K562 (cell line): Measurements from ENCODE around the gene ITLN1. TPM values are rescaled to one million over a fixed set of nuclear protein-coding genes. Genes with fewer than 3 reads are reported as not detected.

Source experiments
- ATAC-seq: fragments of 200-7000 bp; cut with Tn5 transposase; 3 replicates; pipeline ENCODE4 v1.9.1; 2020; ENCODE audit warnings: moderate library complexity
- BruUV-seq: library from RNA; stranded (reverse); fragments of 400-500 nt; replicated peaks from 2 replicates; lab custom pipeline; 2021; lab: Mats Ljungman, UMichigan
- CTCF ChIA-PET: fragments of 300-600 bp; formaldehyde crosslinking; extraction: SDS; loops from one replicate; lab custom pipeline; 2021; ENCODE audit warnings: low intra/inter-chr PET ratio; lab: Yijun Ruan, JAX
- POLR2A ChIA-PET: fragments of 300-600, 350-650 bp; sonication (Branson Sonifier 250); formaldehyde crosslinking; extraction: SDS; loops from one replicate; lab custom pipeline; 2021; ENCODE audit warnings: antibody characterized with exemption, inconsistent platforms; lab: Yijun Ruan, JAX
- DNase-seq, 4 experiments: peaks; one replicate each; pipeline versions ENCODE4 v3.0.0 to v3.0.0-alpha.2; 2011 to 2018; ENCODE audit warnings: low spot score in 3 of 4, mixed read lengths in 3 of 4; ENCODE audit errors: extremely low read depth in 1 of 4
- FAIRE-seq: peaks from 2 replicates; lab custom pipeline; 2011; peaks lifted over from hg19 to GRCh38; lab: Jason Lieb, UNC
- H2AFZ ChIP-seq: 2 replicates; pipeline ENCODE4 v1.6.0; 2011; ENCODE audit warnings: low read depth, low read length, control low read depth, inconsistent platforms
- H3K27ac ChIP-seq: fragments of 200-600 bp; 3 replicates; pipeline ENCODE4 v1.8.0; 2011; ENCODE audit warnings: low read depth, mild to moderate bottlenecking, control low read depth, inconsistent platforms, low read length, moderate library complexity, mixed read lengths; ENCODE audit errors: extremely low read depth
- H3K27me3 ChIP-seq, 2 experiments: fragments of 300-600 bp in 1 of 2; 2 replicates in 1 of 2; 3 replicates in 1 of 2; pipeline versions ENCODE4 v1.6.0 to v1.8.0; 2011; ENCODE audit warnings: inconsistent platforms in 2 of 2, low read length in 2 of 2, mild to moderate bottlenecking in 1 of 2, mixed read lengths in 1 of 2, moderate library complexity in 1 of 2; ENCODE audit not compliant: control insufficient read depth in 2 of 2, insufficient read depth in 2 of 2
- H3K36me3 ChIP-seq: fragments of 300-600 bp; 3 replicates; pipeline ENCODE4 v1.8.0; 2011; ENCODE audit warnings: mild to moderate bottlenecking, low read length, inconsistent platforms; ENCODE audit not compliant: control insufficient read depth, insufficient read depth
- H3K4me1 ChIP-seq, 2 experiments: fragments of 200-600 bp in 1 of 2; replicated peaks in 1 of 2; 2 replicates in 1 of 2; 3 replicates in 1 of 2; pipeline versions ENCODE4 v1.5.1 to v1.8.0; 2011; ENCODE audit warnings: inconsistent platforms in 2 of 2, low read length in 2 of 2, mild to moderate bottlenecking in 1 of 2, mixed read lengths in 1 of 2, moderate library complexity in 1 of 2; ENCODE audit not compliant: control insufficient read depth in 2 of 2, insufficient read depth in 2 of 2
- H3K4me2 ChIP-seq: 2 replicates; pipeline ENCODE4 v1.6.1; 2011; ENCODE audit warnings: low read length, control low read depth, inconsistent platforms, mixed read lengths; ENCODE audit not compliant: insufficient read depth
- H3K4me3 ChIP-seq: fragments of 200-600 bp; sonication (generic), shearing (Covaris generic); 2 replicates; pipeline ENCODE4 v1.5.1; 2016; ENCODE audit warnings: control low read depth, inconsistent platforms
- H3K79me2 ChIP-seq: fragments of 200-600 bp; 3 replicates; pipeline ENCODE4 v1.8.0; 2011; ENCODE audit warnings: low read length, inconsistent platforms; ENCODE audit not compliant: control insufficient read depth, insufficient read depth
- H3K9ac ChIP-seq, 2 experiments: 2 replicates each; pipeline versions ENCODE4 v1.6.0 to v1.6.1; 2011; ENCODE audit warnings: low read depth in 2 of 2, low read length in 2 of 2, control low read depth in 1 of 2, inconsistent platforms in 1 of 2, mild to moderate bottlenecking in 1 of 2, mixed read lengths in 1 of 2; ENCODE audit not compliant: insufficient read depth in 1 of 2
- H3K9me1 ChIP-seq: one replicate; pipeline ENCODE4 v1.6.0; 2011; ENCODE audit warnings: inconsistent platforms, mild to moderate bottlenecking, low read length, moderate library complexity; ENCODE audit not compliant: control insufficient read depth, insufficient read depth
- H3K9me3 ChIP-seq: replicated peaks from 2 replicates; pipeline ENCODE4 v1.5.1; 2011; ENCODE audit warnings: low read depth, low read length, inconsistent platforms; ENCODE audit not compliant: control insufficient read depth, insufficient read depth
- H4K20me1 ChIP-seq: replicated peaks from 2 replicates; pipeline ENCODE4 v1.6.1; 2011; ENCODE audit warnings: low read length, inconsistent platforms, mixed read lengths; ENCODE audit not compliant: control insufficient read depth, insufficient read depth
- CREB1 ChIP-seq, 2 experiments: sonication (generic) in 1 of 2; formaldehyde crosslinking in 1 of 2; IDR thresholded peaks; 2 replicates each; pipeline versions ENCODE4 v1.6.1 to v1.8.0; 2012 to 2022; ENCODE audit warnings: inconsistent platforms in 1 of 2, mild to moderate bottlenecking in 1 of 2, missing genetic modification reagents in 1 of 2, moderate library complexity in 1 of 2
- ZNF184 ChIP-seq: sonication (generic); formaldehyde crosslinking; IDR thresholded peaks from 2 replicates; pipeline ENCODE4 v1.5.0; 2020; ENCODE audit warnings: missing genetic modification reagents
- ZNF431 ChIP-seq: sonication (generic); formaldehyde crosslinking; IDR thresholded peaks from 2 replicates; pipeline ENCODE4 v1.8.0; 2022; ENCODE audit warnings: mild to moderate bottlenecking, missing genetic modification reagents
- ZNF444 ChIP-seq: fragments of 250-450 bp; sonication (Bioruptor Pico); IDR thresholded peaks from 2 replicates; pipeline ENCODE4 v1.4.0; 2020; ENCODE audit warnings: mild to moderate bottlenecking, moderate library complexity
- WGBS: fragments of 100-300 bp; shearing (Covaris generic); methylation state at CpG from one replicate; pipeline ENCODE4 v1.1.6; 2016; ENCODE audit warnings: low coverage, mixed read lengths; ENCODE audit not compliant: insufficient coverage; ENCODE audit errors: missing lambda C conversion rate; 5-methylcytosine and 5-hydroxymethylcytosine counted together
- in situ Hi-C: fragments of 300-500 bp; cut with MboI; formaldehyde crosslinking; loops from 4 replicates; pipeline ENCODE4 v1.15.0; 2018; ENCODE audit warnings: inconsistent platforms, mixed read lengths
- intact Hi-C: fragments of 100-400 bp; cut with micrococcal nuclease; formaldehyde crosslinking; loops from 2 replicates; pipeline ENCODE4 v1.14.2; 2022
- polyA plus RNA-seq, 8 experiments: library from polyadenylated mRNA; depleted of rRNA in 4 of 8; stranded (reverse) in 5 of 8; unstranded in 3 of 8; fragments of >200 nt; fragmentation: Nextera tagmentation in 2 of 8; fragmentation: Illumina TruSeq in 1 of 8; extraction: Ambion mirVana in 2 of 8; extraction: Trizol in 1 of 8; gene quantifications; 2 replicates each; pipeline versions ENCODE4 v1.2.1 to v1.2.3, GENCODE V29; 2011 to 2014; ENCODE audit warnings: inconsistent platforms in 1 of 8, missing spikeins in 1 of 8
- total RNA-seq, 7 experiments: library from RNA; depleted of rRNA in 6 of 7; stranded (reverse); fragments of >200 nt in 6 of 7; fragmentation: Illumina TruSeq in 2 of 7; extraction: Trizol in 2 of 7; gene quantifications; 2 replicates each; pipeline versions ENCODE4 v1.2.1 to v1.2.3, GENCODE V29; 2011 to 2021; ENCODE audit warnings: low replicate concordance in 1 of 7
- TF ChIP-seq, protein P1 (sequence below): fragments of 250-450 bp; sonication (Bioruptor Pico); IDR thresholded peaks from 2 replicates; pipeline ENCODE4 v1.9.0; 2021; ENCODE audit warnings: mild to moderate bottlenecking, inconsistent platforms
- TF ChIP-seq, protein P2 (sequence below), 3 experiments: IDR thresholded peaks in 2 of 3; conservative IDR thresholded peaks in 1 of 3; 2 replicates each; pipeline ENCODE4 v1.5.1; 2011 to 2012; ENCODE audit warnings: low read length in 3 of 3, mild to moderate bottlenecking in 3 of 3, control low read depth in 2 of 3, improper control_type of control experiment in 1 of 3, inconsistent platforms in 1 of 3, low read depth in 1 of 3, mixed read lengths in 1 of 3, moderate library complexity in 1 of 3; ENCODE audit not compliant: insufficient read depth in 2 of 3

The ITLN1 gene
- total and polyA plus RNA-seq, 9 of the 15 experiments (the other 6 are each of a cell fraction or from before 2014, with no cell fraction given): not detected

DNA sequence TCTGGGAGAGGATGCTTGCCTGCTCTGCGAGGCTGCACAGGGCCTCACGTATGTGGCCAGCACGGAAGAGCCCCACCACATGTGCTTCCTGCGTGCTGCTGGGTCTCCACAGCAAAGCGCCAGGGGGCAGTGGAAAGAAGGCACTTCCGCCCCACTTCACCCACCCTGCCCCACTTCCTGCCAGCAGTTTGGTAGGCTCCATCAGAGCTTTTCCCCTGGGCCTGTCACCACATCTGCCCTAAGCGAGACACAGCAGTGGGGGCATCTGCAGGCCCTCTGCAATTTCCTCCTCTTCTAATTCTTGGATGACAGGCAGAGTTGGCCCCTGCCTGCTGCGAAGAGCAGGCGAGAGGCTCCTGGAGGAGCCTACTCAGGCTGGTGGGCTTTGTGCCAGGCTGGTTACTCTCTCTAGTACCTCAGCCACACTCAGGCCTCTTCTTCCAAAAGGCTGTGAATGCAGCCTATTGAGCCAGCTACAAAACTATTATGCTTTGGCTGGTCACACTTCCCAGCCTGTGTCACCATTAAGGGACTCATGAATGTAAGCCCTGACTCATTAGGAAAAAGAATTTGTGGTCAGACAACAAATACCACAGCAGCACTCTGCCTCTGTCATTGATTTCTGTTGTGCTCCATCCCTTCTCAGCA lies 47.3 kb downstream of the ITLN1 start:
- DNase-seq: peak in 2 of 4 experiments; percentile 13 to 24
- 10% methylated on average over 9 of the region's 9 CpGs for WGBS
- no peak overlapping the region for H3K9ac ChIP-seq
- no peak overlapping the region for H3K4me2 ChIP-seq
- no TSS peak for BruUV-seq
- CTCF ChIA-PET: no interaction called here
- intact Hi-C loops: loop anchor here (5.0 to 10.0 kb wide), 2 partner anchors 260 to 337 kb away; partner anchors contain the start of genes B4GALT3 and KLHDC9
- no peaks in the 10 kb centered on the region for H3K36me3 ChIP-seq
- no peak overlapping the region for H2AFZ ChIP-seq
- no peak overlapping the region for H3K4me3 ChIP-seq
- in situ Hi-C loops: loop anchor here (5.0 to 25.0 kb wide), 2 partner anchors 115 to 250 kb away; partner anchors contain the start of genes ITLN2, KLHDC9 and NECTIN4
- peak; percentile 88 for ATAC-seq
- H3K4me1 ChIP-seq: 0 out of 5 replicates have a peak, but pooled peaks cover 0 to 3% of the 10 kb centered on the region in 2 experiments
- H3K27ac ChIP-seq: no peak overlapping the region
- POLR2A ChIA-PET: interaction anchor here (1.0 to 1.2 kb wide), 2 partner anchors 10 to 39 kb away, joined by 3 to 6 read pairs; no protein-coding TSS in a partner anchor
- H3K27me3 ChIP-seq: peaks cover 2 to 25% of the 10 kb centered on the region in 2 experiments; a peak in 2 of 5 replicates
- no peaks in the 10 kb centered on the region for H3K9me1 ChIP-seq
- H3K79me2 ChIP-seq: no peaks in the 10 kb centered on the region
- no peak for FAIRE-seq
- H4K20me1 ChIP-seq: no peaks in the 10 kb centered on the region
- no peaks in the 10 kb centered on the region for H3K9me3 ChIP-seq
- TF ChIP-seq, protein P1, sequence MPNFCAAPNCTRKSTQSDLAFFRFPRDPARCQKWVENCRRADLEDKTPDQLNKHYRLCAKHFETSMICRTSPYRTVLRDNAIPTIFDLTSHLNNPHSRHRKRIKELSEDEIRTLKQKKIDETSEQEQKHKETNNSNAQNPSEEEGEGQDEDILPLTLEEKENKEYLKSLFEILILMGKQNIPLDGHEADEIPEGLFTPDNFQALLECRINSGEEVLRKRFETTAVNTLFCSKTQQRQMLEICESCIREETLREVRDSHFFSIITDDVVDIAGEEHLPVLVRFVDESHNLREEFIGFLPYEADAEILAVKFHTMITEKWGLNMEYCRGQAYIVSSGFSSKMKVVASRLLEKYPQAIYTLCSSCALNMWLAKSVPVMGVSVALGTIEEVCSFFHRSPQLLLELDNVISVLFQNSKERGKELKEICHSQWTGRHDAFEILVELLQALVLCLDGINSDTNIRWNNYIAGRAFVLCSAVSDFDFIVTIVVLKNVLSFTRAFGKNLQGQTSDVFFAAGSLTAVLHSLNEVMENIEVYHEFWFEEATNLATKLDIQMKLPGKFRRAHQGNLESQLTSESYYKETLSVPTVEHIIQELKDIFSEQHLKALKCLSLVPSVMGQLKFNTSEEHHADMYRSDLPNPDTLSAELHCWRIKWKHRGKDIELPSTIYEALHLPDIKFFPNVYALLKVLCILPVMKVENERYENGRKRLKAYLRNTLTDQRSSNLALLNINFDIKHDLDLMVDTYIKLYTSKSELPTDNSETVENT (CRISPR knock-in tag): no peak
- TF ChIP-seq ZNF184 (CRISPR knock-in tag) (no peak), CREB1 (IDR thresholded peaks at IDR 0.05) (no peak), CREB1 (CRISPR knock-in tag; IDR thresholded peaks at IDR 0.05) (peak; percentile 41; the same call in 1 of the 2 replicates), ZNF431 (no peak), ZNF444 (no peak)
- TF ChIP-seq, protein P2, sequence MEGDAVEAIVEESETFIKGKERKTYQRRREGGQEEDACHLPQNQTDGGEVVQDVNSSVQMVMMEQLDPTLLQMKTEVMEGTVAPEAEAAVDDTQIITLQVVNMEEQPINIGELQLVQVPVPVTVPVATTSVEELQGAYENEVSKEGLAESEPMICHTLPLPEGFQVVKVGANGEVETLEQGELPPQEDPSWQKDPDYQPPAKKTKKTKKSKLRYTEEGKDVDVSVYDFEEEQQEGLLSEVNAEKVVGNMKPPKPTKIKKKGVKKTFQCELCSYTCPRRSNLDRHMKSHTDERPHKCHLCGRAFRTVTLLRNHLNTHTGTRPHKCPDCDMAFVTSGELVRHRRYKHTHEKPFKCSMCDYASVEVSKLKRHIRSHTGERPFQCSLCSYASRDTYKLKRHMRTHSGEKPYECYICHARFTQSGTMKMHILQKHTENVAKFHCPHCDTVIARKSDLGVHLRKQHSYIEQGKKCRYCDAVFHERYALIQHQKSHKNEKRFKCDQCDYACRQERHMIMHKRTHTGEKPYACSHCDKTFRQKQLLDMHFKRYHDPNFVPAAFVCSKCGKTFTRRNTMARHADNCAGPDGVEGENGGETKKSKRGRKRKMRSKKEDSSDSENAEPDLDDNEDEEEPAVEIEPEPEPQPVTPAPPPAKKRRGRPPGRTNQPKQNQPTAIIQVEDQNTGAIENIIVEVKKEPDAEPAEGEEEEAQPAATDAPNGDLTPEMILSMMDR (IDR thresholded peaks at IDR 0.05 in 2 of 3, conservative IDR thresholded peaks at IDR 0.05 in 1 of 3; ENCODE audit: insufficient read depth in 2 of 3, low read depth in 1 of 3, low read length in 3 of 3): peak; percentile 22 to 34 (median 27); a peak in 3 of 6 replicates
